ENCODE data around the gene ASGR1.

DNA sequence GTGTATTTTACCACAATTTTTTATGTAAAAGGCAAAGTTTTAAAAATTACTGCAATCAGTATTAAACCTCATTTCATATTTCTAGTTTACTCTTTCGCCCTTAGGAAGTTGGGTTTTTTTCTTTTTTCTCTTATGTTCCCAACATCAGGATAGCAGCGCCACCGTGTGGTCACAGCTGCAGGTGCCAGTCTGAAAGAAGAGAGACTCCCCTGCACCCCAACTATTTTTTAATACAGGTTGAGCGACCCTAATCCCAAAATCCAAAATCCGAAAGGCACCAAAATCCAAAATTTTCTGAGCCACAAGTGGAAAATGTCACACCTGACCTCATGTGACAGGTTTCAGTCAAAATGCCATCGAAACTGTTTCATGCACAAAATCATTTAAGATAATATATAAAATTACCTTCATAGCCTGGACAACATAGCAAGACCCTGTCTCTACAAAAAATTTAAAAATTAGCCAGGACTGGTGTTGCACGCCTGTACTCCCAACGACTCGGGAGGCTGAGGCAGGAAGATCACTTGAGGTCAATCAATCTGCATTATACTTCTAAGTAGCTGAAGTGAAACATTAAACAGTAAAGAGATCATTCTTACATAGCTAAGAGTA is 42.8 kb downstream of the ASGR1 start:
- TF ChIP-seq, protein P1, sequence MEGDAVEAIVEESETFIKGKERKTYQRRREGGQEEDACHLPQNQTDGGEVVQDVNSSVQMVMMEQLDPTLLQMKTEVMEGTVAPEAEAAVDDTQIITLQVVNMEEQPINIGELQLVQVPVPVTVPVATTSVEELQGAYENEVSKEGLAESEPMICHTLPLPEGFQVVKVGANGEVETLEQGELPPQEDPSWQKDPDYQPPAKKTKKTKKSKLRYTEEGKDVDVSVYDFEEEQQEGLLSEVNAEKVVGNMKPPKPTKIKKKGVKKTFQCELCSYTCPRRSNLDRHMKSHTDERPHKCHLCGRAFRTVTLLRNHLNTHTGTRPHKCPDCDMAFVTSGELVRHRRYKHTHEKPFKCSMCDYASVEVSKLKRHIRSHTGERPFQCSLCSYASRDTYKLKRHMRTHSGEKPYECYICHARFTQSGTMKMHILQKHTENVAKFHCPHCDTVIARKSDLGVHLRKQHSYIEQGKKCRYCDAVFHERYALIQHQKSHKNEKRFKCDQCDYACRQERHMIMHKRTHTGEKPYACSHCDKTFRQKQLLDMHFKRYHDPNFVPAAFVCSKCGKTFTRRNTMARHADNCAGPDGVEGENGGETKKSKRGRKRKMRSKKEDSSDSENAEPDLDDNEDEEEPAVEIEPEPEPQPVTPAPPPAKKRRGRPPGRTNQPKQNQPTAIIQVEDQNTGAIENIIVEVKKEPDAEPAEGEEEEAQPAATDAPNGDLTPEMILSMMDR (IDR thresholded peaks at IDR 0.05 in 8 of 11, conservative IDR thresholded peaks at IDR 0.05 in 3 of 11): peak; percentile 69 to 93 (median 89)
- no peak for TF ChIP-seq POLR2A (IDR thresholded peaks at IDR 0.05)
- TF ChIP-seq POLR2AphosphoS5 (IDR thresholded peaks at IDR 0.05): no peak

Data from spleen (tissue), 7 donors.